Activated T-helper 1 cell treated with anti-CD3 and anti-CD28 coated beads, Interleukin-12 subunit alpha, Interleukin-12 subunit beta, Interleukin-2, Interleukin-4 antibody, amounts not matched to agents 30 ng/mL and 10 ng/mL and 1 ng/mL, durations not matched to agents 14 hours and 24 hours and 36 hours (primary cell): ENCODE measurements around the gene SFPQ. TPM values are rescaled to one million over a fixed set of nuclear protein-coding genes. Genes with fewer than 3 reads are reported as not detected.

ENCODE experiments used
- DNase-seq: peaks from one replicate; pipeline ENCODE4 v3.0.0; 2021; ENCODE audit warnings: low spot score
- H3K27ac Mint-ChIP-seq: one replicate; pipeline ENCODE4 v1.8.0; 2021; ENCODE audit warnings: mild to moderate bottlenecking, mixed read lengths
- H3K27me3 Mint-ChIP-seq: one replicate; pipeline ENCODE4 v1.8.0; 2022; ENCODE audit warnings: mild to moderate bottlenecking, moderate library complexity, mixed read lengths; ENCODE audit not compliant: insufficient read depth
- H3K36me3 Mint-ChIP-seq: one replicate; pipeline ENCODE4 v1.8.0; 2021; ENCODE audit warnings: low read depth, mixed read lengths
- H3K4me1 Mint-ChIP-seq: one replicate; pipeline ENCODE4 v1.8.0; 2021; ENCODE audit warnings: low read depth, mixed read lengths
- H3K4me3 Mint-ChIP-seq: one replicate; pipeline ENCODE4 v1.8.0; 2021; ENCODE audit warnings: mild to moderate bottlenecking, moderate library complexity, mixed read lengths
- H3K9me3 Mint-ChIP-seq: one replicate; pipeline ENCODE4 v1.8.0; 2021; ENCODE audit warnings: mixed read lengths
- intact Hi-C: fragments of 100-400 bp; cut with micrococcal nuclease; formaldehyde crosslinking; loops from one replicate; pipeline ENCODE4 v1.15.1; 2024
- total RNA-seq: library from RNA; stranded (reverse); gene quantifications from 2 replicates; pipeline ENCODE4 v1.2.3, GENCODE V29; 2022

The SFPQ gene
- total RNA-seq, 1 donor from 2014 or later = 398 TPM

GRCh38 chr1:35180776-35181374, 12.1 kb downstream of the SFPQ start:
- Mint-ChIP-seq H3K27ac (peak overlapping the region; percentile 61), H3K36me3 (peaks cover 82% of the 10 kb centered on the region), H3K4me1 (peaks cover 68% of the 10 kb centered on the region), H3K9me3 (no peaks in the 10 kb centered on the region), H3K27me3 (no peaks in the 10 kb centered on the region), H3K4me3 (peak overlapping the region; percentile 6)
- DNase-seq = no peak
- intact Hi-C loops = loop anchor here (1.0 to 5.0 kb wide), 3 partner anchors 8 to 194 kb away; partner anchors contain the start of genes SFPQ and TMEM35B

GRCh38 chr1:35179908-35180307, 13.0 kb downstream of the SFPQ start:
- peak overlapping the region; percentile 67 for H3K27ac Mint-ChIP-seq
- intact Hi-C loops = loop anchor here (1.0 to 5.0 kb wide), 2 partner anchors 13 to 193 kb away; partner anchors contain the start of genes SFPQ and TMEM35B

GRCh38 chr1:35178874-35179380, 14.0 kb downstream of the SFPQ start:
- H3K36me3 Mint-ChIP-seq = peaks cover 82% of the 10 kb centered on the region
- H3K27me3 Mint-ChIP-seq = no peaks in the 10 kb centered on the region
- no peaks in the 10 kb centered on the region for H3K9me3 Mint-ChIP-seq
- no peak for DNase-seq
- no peak overlapping the region for H3K27ac Mint-ChIP-seq
- no peak overlapping the region for H3K4me3 Mint-ChIP-seq
- peaks cover 48% of the 10 kb centered on the region for H3K4me1 Mint-ChIP-seq
- intact Hi-C loops = no loop called here

More at GRCh38 chr1:35179908-35180307, 13.0 kb downstream of the SFPQ start:
- H3K27me3 Mint-ChIP-seq = no peaks in the 10 kb centered on the region
- H3K4me1 Mint-ChIP-seq = peaks cover 58% of the 10 kb centered on the region
- H3K36me3 Mint-ChIP-seq = peaks cover 84% of the 10 kb centered on the region
- H3K4me3 Mint-ChIP-seq = no peak overlapping the region
- H3K9me3 Mint-ChIP-seq = no peaks in the 10 kb centered on the region
- DNase-seq = no peak

- Mint-ChIP-seq H3K27ac (no peak overlapping the region), H3K9me3 (no peaks in the 10 kb centered on the region), H3K36me3 (peaks cover 76% of the 10 kb centered on the region), H3K4me1 (peaks cover 42% of the 10 kb centered on the region), H3K4me3 (no peak overlapping the region), H3K27me3 (no peaks in the 10 kb centered on the region)
- DNase-seq = no peak
- intact Hi-C loops = no loop called here
These were observed 14.7 kb downstream of the SFPQ start for GRCh38 chr1:35178295-35178695.

- H3K27ac Mint-ChIP-seq = no peak overlapping the region
- no peaks in the 10 kb centered on the region for H3K27me3 Mint-ChIP-seq
- no peak for DNase-seq
- peaks cover 68% of the 10 kb centered on the region for H3K36me3 Mint-ChIP-seq
- intact Hi-C loops = no loop called here
- peaks cover 34% of the 10 kb centered on the region for H3K4me1 Mint-ChIP-seq
- H3K4me3 Mint-ChIP-seq = no peak overlapping the region
- no peaks in the 10 kb centered on the region for H3K9me3 Mint-ChIP-seq
These were observed 15.6 kb downstream of the SFPQ start for GRCh38 chr1:35177237-35177786.

- DNase-seq = no peak
- H3K27me3 Mint-ChIP-seq = no peaks in the 10 kb centered on the region
- intact Hi-C loops = no loop called here
- H3K4me3 Mint-ChIP-seq = no peak overlapping the region
- H3K4me1 Mint-ChIP-seq = peaks cover 17% of the 10 kb centered on the region
- no peaks in the 10 kb centered on the region for H3K9me3 Mint-ChIP-seq
- H3K27ac Mint-ChIP-seq = no peak overlapping the region
- H3K36me3 Mint-ChIP-seq = peaks cover 52% of the 10 kb centered on the region
These were observed 17.3 kb downstream of the SFPQ start for GRCh38 chr1:35175602-35176001.

GRCh38 chr1:35175098-35175576, 17.8 kb downstream of the SFPQ start:
- intact Hi-C loops = no loop called here
- H3K36me3 Mint-ChIP-seq = peaks cover 47% of the 10 kb centered on the region
- H3K27ac Mint-ChIP-seq = no peak overlapping the region

GRCh38 chr1:35173909-35174540, 18.9 kb downstream of the SFPQ start:
- intact Hi-C loops = no loop called here
- peaks cover 6% of the 10 kb centered on the region for H3K4me1 Mint-ChIP-seq
- peaks cover 3% of the 10 kb centered on the region for H3K27me3 Mint-ChIP-seq
- no peaks in the 10 kb centered on the region for H3K9me3 Mint-ChIP-seq
- H3K27ac Mint-ChIP-seq = no peak overlapping the region
- no peak for DNase-seq
- H3K4me3 Mint-ChIP-seq = no peak overlapping the region
- H3K36me3 Mint-ChIP-seq = peaks cover 38% of the 10 kb centered on the region

More at GRCh38 chr1:35175098-35175576, 17.8 kb downstream of the SFPQ start:
- peaks cover 12% of the 10 kb centered on the region for H3K4me1 Mint-ChIP-seq
- no peaks in the 10 kb centered on the region for H3K27me3 Mint-ChIP-seq
- no peaks in the 10 kb centered on the region for H3K9me3 Mint-ChIP-seq
- no peak overlapping the region for H3K4me3 Mint-ChIP-seq
- DNase-seq = no peak

GRCh38 chr1:35173491-35173890, 19.5 kb downstream of the SFPQ start:
- intact Hi-C loops = no loop called here
- peaks cover 33% of the 10 kb centered on the region for H3K36me3 Mint-ChIP-seq
- no peaks in the 10 kb centered on the region for H3K9me3 Mint-ChIP-seq
- no peak overlapping the region for H3K27ac Mint-ChIP-seq
- H3K4me3 Mint-ChIP-seq = no peak overlapping the region
- peaks cover 4% of the 10 kb centered on the region for H3K4me1 Mint-ChIP-seq
- peaks cover 3% of the 10 kb centered on the region for H3K27me3 Mint-ChIP-seq
- DNase-seq = no peak

- no peak overlapping the region for H3K27ac Mint-ChIP-seq
These were observed 20.9 kb downstream of the SFPQ start for GRCh38 chr1:35172022-35172421.

GRCh38 chr1:35171579-35171978, 21.4 kb downstream of the SFPQ start:
- Mint-ChIP-seq H3K9me3 (no peaks in the 10 kb centered on the region), H3K27ac (no peak overlapping the region), H3K27me3 (peaks cover 3% of the 10 kb centered on the region), H3K4me3 (no peak overlapping the region), H3K36me3 (peaks cover 20% of the 10 kb centered on the region), H3K4me1 (no peaks in the 10 kb centered on the region)
- no peak for DNase-seq
- intact Hi-C loops = no loop called here

More at GRCh38 chr1:35172022-35172421, 20.9 kb downstream of the SFPQ start:
- Mint-ChIP-seq H3K27me3 (peaks cover 3% of the 10 kb centered on the region), H3K9me3 (no peaks in the 10 kb centered on the region), H3K4me1 (no peaks in the 10 kb centered on the region), H3K4me3 (no peak overlapping the region), H3K36me3 (peaks cover 21% of the 10 kb centered on the region)
- intact Hi-C loops = no loop called here
- DNase-seq = no peak

GRCh38 chr1:35164893-35165292, 28.1 kb downstream of the SFPQ start:
- H3K27me3 Mint-ChIP-seq = peaks cover 1% of the 10 kb centered on the region
- no peaks in the 10 kb centered on the region for H3K36me3 Mint-ChIP-seq
- no peak overlapping the region for H3K27ac Mint-ChIP-seq
- H3K9me3 Mint-ChIP-seq = no peaks in the 10 kb centered on the region
- intact Hi-C loops = no loop called here
- DNase-seq = no peak
- H3K4me1 Mint-ChIP-seq = peaks cover 8% of the 10 kb centered on the region
- H3K4me3 Mint-ChIP-seq = no peak overlapping the region

GRCh38 chr1:35151220-35151619, 41.7 kb downstream of the SFPQ start:
- H3K36me3 Mint-ChIP-seq = no peaks in the 10 kb centered on the region
- H3K27ac Mint-ChIP-seq = no peak overlapping the region
- H3K9me3 Mint-ChIP-seq = peaks cover 5% of the 10 kb centered on the region
- H3K27me3 Mint-ChIP-seq = no peaks in the 10 kb centered on the region
- no peak for DNase-seq
- H3K4me3 Mint-ChIP-seq = no peak overlapping the region
- H3K4me1 Mint-ChIP-seq = peaks cover 8% of the 10 kb centered on the region
- intact Hi-C loops = no loop called here
